Activated T-helper 1 cell treated with anti-CD3 and anti-CD28 coated beads, Interleukin-12 subunit alpha, Interleukin-12 subunit beta, Interleukin-2, Interleukin-4 antibody, amounts not matched to agents 30 ng/mL and 10 ng/mL and 1 ng/mL, durations not matched to agents 14 hours and 24 hours and 36 hours (primary cell): Measurements from ENCODE around the gene THEMIS2. TPM values are rescaled to one million over a fixed set of nuclear protein-coding genes. Genes with fewer than 3 reads are reported as not detected.

Source experiments
- DNase-seq: peaks from one replicate; pipeline ENCODE4 v3.0.0; 2021; ENCODE audit warnings: low spot score
- H3K27ac Mint-ChIP-seq: one replicate; pipeline ENCODE4 v1.8.0; 2021; ENCODE audit warnings: mild to moderate bottlenecking, mixed read lengths
- H3K27me3 Mint-ChIP-seq: one replicate; pipeline ENCODE4 v1.8.0; 2022; ENCODE audit warnings: mild to moderate bottlenecking, moderate library complexity, mixed read lengths; ENCODE audit not compliant: insufficient read depth
- H3K36me3 Mint-ChIP-seq: one replicate; pipeline ENCODE4 v1.8.0; 2021; ENCODE audit warnings: low read depth, mixed read lengths
- H3K4me1 Mint-ChIP-seq: one replicate; pipeline ENCODE4 v1.8.0; 2021; ENCODE audit warnings: low read depth, mixed read lengths
- H3K4me3 Mint-ChIP-seq: one replicate; pipeline ENCODE4 v1.8.0; 2021; ENCODE audit warnings: mild to moderate bottlenecking, moderate library complexity, mixed read lengths
- H3K9me3 Mint-ChIP-seq: one replicate; pipeline ENCODE4 v1.8.0; 2021; ENCODE audit warnings: mixed read lengths
- intact Hi-C: fragments of 100-400 bp; cut with micrococcal nuclease; formaldehyde crosslinking; loops from one replicate; pipeline ENCODE4 v1.15.1; 2024
- total RNA-seq: library from RNA; stranded (reverse); gene quantifications from 2 replicates; pipeline ENCODE4 v1.2.3, GENCODE V29; 2022

The THEMIS2 gene
- total RNA-seq, 1 donor from 2014 or later = 33.5 TPM

- Mint-ChIP-seq H3K36me3 (peaks cover 62% of the 10 kb centered on the region), H3K27ac (peak overlapping the region; percentile 61), H3K9me3 (no peaks in the 10 kb centered on the region), H3K4me3 (no peak overlapping the region), H3K27me3 (no peaks in the 10 kb centered on the region), H3K4me1 (peaks cover 59% of the 10 kb centered on the region)
- no peak for DNase-seq
- intact Hi-C loops = no loop called here
Observed at GRCh38 chr1:27883536-27883935, 11.2 kb downstream of the THEMIS2 start.

GRCh38 chr1:27884006-27884954 lies 11.9 kb downstream of the THEMIS2 start:
- intact Hi-C loops = no loop called here
- peaks cover 59% of the 10 kb centered on the region for H3K4me1 Mint-ChIP-seq
- no peak overlapping the region for H3K4me3 Mint-ChIP-seq
- no peaks in the 10 kb centered on the region for H3K27me3 Mint-ChIP-seq
- DNase-seq = no peak
- peaks cover 59% of the 10 kb centered on the region for H3K36me3 Mint-ChIP-seq
- peak overlapping the region; percentile 42 for H3K27ac Mint-ChIP-seq
- no peaks in the 10 kb centered on the region for H3K9me3 Mint-ChIP-seq

GRCh38 chr1:27885114-27885528 lies 12.8 kb downstream of the THEMIS2 start:
- peaks cover 63% of the 10 kb centered on the region for H3K4me1 Mint-ChIP-seq
- peaks cover 57% of the 10 kb centered on the region for H3K36me3 Mint-ChIP-seq
- H3K27ac Mint-ChIP-seq = peak overlapping the region; percentile 34
- H3K9me3 Mint-ChIP-seq = no peaks in the 10 kb centered on the region
- no peaks in the 10 kb centered on the region for H3K27me3 Mint-ChIP-seq
- DNase-seq = no peak
- intact Hi-C loops = no loop called here
- H3K4me3 Mint-ChIP-seq = no peak overlapping the region

GRCh38 chr1:27885621-27886352 lies 13.4 kb downstream of the THEMIS2 start:
- H3K27me3 Mint-ChIP-seq = no peaks in the 10 kb centered on the region
- intact Hi-C loops = no loop called here
- no peaks in the 10 kb centered on the region for H3K9me3 Mint-ChIP-seq
- H3K36me3 Mint-ChIP-seq = peaks cover 61% of the 10 kb centered on the region
- H3K4me3 Mint-ChIP-seq = peak overlapping the region; percentile 0
- peaks cover 69% of the 10 kb centered on the region for H3K4me1 Mint-ChIP-seq
- no peak for DNase-seq
- H3K27ac Mint-ChIP-seq = peak overlapping the region; percentile 92

- Mint-ChIP-seq H3K36me3 (peaks cover 65% of the 10 kb centered on the region), H3K4me1 (peaks cover 74% of the 10 kb centered on the region), H3K27ac (peak overlapping the region; percentile 92), H3K9me3 (no peaks in the 10 kb centered on the region), H3K27me3 (no peaks in the 10 kb centered on the region), H3K4me3 (peak overlapping the region; percentile 75)
- intact Hi-C loops = no loop called here
- no peak for DNase-seq
Observed at GRCh38 chr1:27886353-27886679, 14.0 kb downstream of the THEMIS2 start.

- Mint-ChIP-seq H3K9me3 (no peaks in the 10 kb centered on the region), H3K27me3 (no peaks in the 10 kb centered on the region), H3K4me3 (peak overlapping the region; percentile 75), H3K27ac (peak overlapping the region; percentile 92), H3K36me3 (peaks cover 68% of the 10 kb centered on the region), H3K4me1 (peaks cover 79% of the 10 kb centered on the region)
- DNase-seq = no peak
- intact Hi-C loops = loop anchor here (1.0 kb wide), 2 partner anchors 13 to 17 kb away; no protein-coding TSS in a partner anchor
Observed at GRCh38 chr1:27886744-27887143, 14.4 kb downstream of the THEMIS2 start.

- H3K4me3 Mint-ChIP-seq = peak overlapping the region; percentile 75
- intact Hi-C loops = loop anchor here (1.0 kb wide), 2 partner anchors 14 to 18 kb away; no protein-coding TSS in a partner anchor
- H3K27me3 Mint-ChIP-seq = no peaks in the 10 kb centered on the region
Observed at GRCh38 chr1:27887215-27888021, 15.1 kb downstream of the THEMIS2 start.

GRCh38 chr1:27889506-27889905 lies 17.2 kb downstream of the THEMIS2 start:
- Mint-ChIP-seq H3K27ac (peak overlapping the region; percentile 58), H3K36me3 (peaks cover 72% of the 10 kb centered on the region), H3K27me3 (no peaks in the 10 kb centered on the region), H3K4me3 (peak overlapping the region; percentile 5), H3K9me3 (no peaks in the 10 kb centered on the region), H3K4me1 (peaks cover 77% of the 10 kb centered on the region)
- DNase-seq = no peak
- intact Hi-C loops = no loop called here

More at GRCh38 chr1:27887215-27888021, 15.1 kb downstream of the THEMIS2 start:
- H3K9me3 Mint-ChIP-seq = no peaks in the 10 kb centered on the region
- peaks cover 85% of the 10 kb centered on the region for H3K4me1 Mint-ChIP-seq
- peak; percentile 58 for DNase-seq
- H3K36me3 Mint-ChIP-seq = peaks cover 71% of the 10 kb centered on the region
- peak overlapping the region; percentile 92 for H3K27ac Mint-ChIP-seq

- Mint-ChIP-seq H3K36me3 (peaks cover 66% of the 10 kb centered on the region), H3K27ac (peak overlapping the region; percentile 95), H3K4me1 (peaks cover 66% of the 10 kb centered on the region), H3K9me3 (no peaks in the 10 kb centered on the region), H3K4me3 (peak overlapping the region; percentile 63), H3K27me3 (no peaks in the 10 kb centered on the region)
- intact Hi-C loops = loop anchor here (1.0 to 5.0 kb wide), 6 partner anchors 18 to 309 kb away; partner anchors contain the start of genes PPP1R8 and STX12
- DNase-seq = peak; percentile 62
Observed at GRCh38 chr1:27891196-27891889, 19.0 kb downstream of the THEMIS2 start.

GRCh38 chr1:27894521-27894920 lies 22.2 kb downstream of the THEMIS2 start:
- peaks cover 53% of the 10 kb centered on the region for H3K36me3 Mint-ChIP-seq
- H3K27ac Mint-ChIP-seq = peak overlapping the region; percentile 69
- no peaks in the 10 kb centered on the region for H3K27me3 Mint-ChIP-seq
- intact Hi-C loops = loop anchor here (5.0 kb wide), 1 partner anchor 122 kb away; the partner anchor contains the start of gene STX12
- DNase-seq = no peak
- H3K4me1 Mint-ChIP-seq = peaks cover 40% of the 10 kb centered on the region
- no peaks in the 10 kb centered on the region for H3K9me3 Mint-ChIP-seq
- H3K4me3 Mint-ChIP-seq = no peak overlapping the region

- no peak overlapping the region for H3K27ac Mint-ChIP-seq
- H3K4me3 Mint-ChIP-seq = no peak overlapping the region
- no peaks in the 10 kb centered on the region for H3K27me3 Mint-ChIP-seq
- peaks cover 38% of the 10 kb centered on the region for H3K36me3 Mint-ChIP-seq
- H3K9me3 Mint-ChIP-seq = no peaks in the 10 kb centered on the region
- intact Hi-C loops = no loop called here
- DNase-seq = no peak
- peaks cover 5% of the 10 kb centered on the region for H3K4me1 Mint-ChIP-seq
Observed at GRCh38 chr1:27906759-27907158, 34.4 kb downstream of the THEMIS2 start.

GRCh38 chr1:27912429-27912828 lies 40.1 kb downstream of the THEMIS2 start:
- H3K27me3 Mint-ChIP-seq = peaks cover 4% of the 10 kb centered on the region
- H3K27ac Mint-ChIP-seq = peak overlapping the region; percentile 91
- H3K9me3 Mint-ChIP-seq = peaks cover 5% of the 10 kb centered on the region
- peaks cover 16% of the 10 kb centered on the region for H3K4me1 Mint-ChIP-seq
- DNase-seq = no peak
- intact Hi-C loops = no loop called here
- H3K36me3 Mint-ChIP-seq = peaks cover 27% of the 10 kb centered on the region
- H3K4me3 Mint-ChIP-seq = peak overlapping the region; percentile 48
